Ammon's horn (tissue), 1 donor: ENCODE results near the gene SEMA3E.
"Not testable (repeated sequence)": the region's sequence is repeated elsewhere in the genome, so short reads cannot be mapped to it uniquely, and the experiment has no call there.

ENCODE experiments used
- DNase-seq: peaks from one replicate; pipeline ENCODE4 v3.0.0-alpha.2; 2016; ENCODE audit warnings: low spot score

The SEMA3E gene

GRCh38 chr7:83451501-83452045 lies 197.4 kb downstream of the SEMA3E start:
- peak; percentile 6 for DNase-seq

GRCh38 chr7:83449781-83450180 lies 199.2 kb downstream of the SEMA3E start:
- DNase-seq, result no peak

GRCh38 chr7:83447681-83448080 lies 201.3 kb downstream of the SEMA3E start:
- DNase-seq, result no peak

- no peak for DNase-seq
Observed at GRCh38 chr7:83446102-83446669, 202.8 kb downstream of the SEMA3E start.

GRCh38 chr7:83442911-83443310 lies 206.0 kb downstream of the SEMA3E start:
- no peak for DNase-seq

GRCh38 chr7:83439026-83439425 lies 209.9 kb downstream of the SEMA3E start:
- peak; percentile 3 for DNase-seq

GRCh38 chr7:83430289-83430688 lies 218.7 kb downstream of the SEMA3E start:
- not testable (repeated sequence) for DNase-seq

GRCh38 chr7:83429493-83429892 lies 219.4 kb downstream of the SEMA3E start:
- no peak for DNase-seq

- no peak for DNase-seq
Observed at GRCh38 chr7:83427884-83428283, 221.1 kb downstream of the SEMA3E start.

GRCh38 chr7:83426325-83426724 lies 222.6 kb downstream of the SEMA3E start:
- DNase-seq, result no peak

- DNase-seq, result no peak
Observed at GRCh38 chr7:83419013-83419412, 229.9 kb downstream of the SEMA3E start.

GRCh38 chr7:83415840-83416239 lies 233.1 kb downstream of the SEMA3E start:
- DNase-seq, result no peak

GRCh38 chr7:83414947-83415346 lies 234.0 kb downstream of the SEMA3E start:
- no peak for DNase-seq

- DNase-seq, result peak; percentile 13
Observed at GRCh38 chr7:83413831-83414230, 235.1 kb downstream of the SEMA3E start.

GRCh38 chr7:83413424-83413823 lies 235.5 kb downstream of the SEMA3E start:
- DNase-seq, result no peak

- DNase-seq, result peak; percentile 69
Observed at GRCh38 chr7:83410989-83411591, 237.8 kb downstream of the SEMA3E start.

- DNase-seq, result no peak
Observed at GRCh38 chr7:83394776-83395175, 254.2 kb downstream of the SEMA3E start.

GRCh38 chr7:83388436-83388835 lies 260.5 kb downstream of the SEMA3E start:
- DNase-seq, result no peak

- DNase-seq, result no peak
Observed at GRCh38 chr7:83366629-83367028, 282.3 kb downstream of the SEMA3E start.

GRCh38 chr7:83365746-83366145 lies 283.2 kb downstream of the SEMA3E start:
- DNase-seq, result no peak

GRCh38 chr7:83362871-83363550 lies 285.9 kb downstream of the SEMA3E start:
- no peak for DNase-seq

GRCh38 chr7:83359108-83359507 lies 289.8 kb downstream of the SEMA3E start:
- DNase-seq, result no peak

GRCh38 chr7:83355143-83355542 lies 293.8 kb downstream of the SEMA3E start:
- DNase-seq, result no peak
